H1 (cell line): Measurements from ENCODE around the gene TSC2. TPM values are rescaled to one million over a fixed set of nuclear protein-coding genes. Genes with fewer than 3 reads are reported as not detected.

ENCODE experiments used
- CTCF ChIA-PET: fragments of 300-600 bp; sonication (Branson Sonifier 250); formaldehyde crosslinking; loops from one replicate; lab custom pipeline; 2021; ENCODE audit not compliant: partially characterized antibody; lab: Charles Lee
- POLR2A ChIA-PET: fragments of 300-600 bp; sonication (Branson Sonifier 250); formaldehyde crosslinking; loops from one replicate; lab custom pipeline; 2021; ENCODE audit warnings: inconsistent platforms; ENCODE audit not compliant: partially characterized antibody; lab: Charles Lee
- DNase-seq, 2 experiments: peaks; one replicate each; pipeline versions ENCODE4 v3.0.0 to v3.0.0-alpha.2; 2010 to 2022; ENCODE audit warnings: low spot score in 2 of 2, low read depth in 1 of 2, mixed read lengths in 1 of 2
- FAIRE-seq: peaks from 2 replicates; lab custom pipeline; 2011; peaks lifted over from hg19 to GRCh38; lab: Jason Lieb, UNC
- H2AFZ ChIP-seq: 2 replicates; pipeline ENCODE4 v1.8.1; 2012; ENCODE audit warnings: low read length, inconsistent platforms
- H2AK5ac ChIP-seq: 2 replicates; pipeline ENCODE4 v1.6.1; 2013; ENCODE audit warnings: low read depth, low read length
- H2BK120ac ChIP-seq: replicated peaks from 2 replicates; pipeline ENCODE3; 2013; ENCODE audit warnings: low read depth, low read length, inconsistent platforms
- H2BK12ac ChIP-seq: 2 replicates; pipeline ENCODE4 v1.6.1; 2013; ENCODE audit warnings: low read depth, low read length
- H2BK15ac ChIP-seq: 2 replicates; pipeline ENCODE4 v1.6.1; 2013; ENCODE audit warnings: low read length
- H2BK20ac ChIP-seq: 2 replicates; pipeline ENCODE4 v1.6.1; 2013; ENCODE audit warnings: low read length
- H2BK5ac ChIP-seq: 2 replicates; pipeline ENCODE4 v1.6.1; 2013; ENCODE audit warnings: low read depth, low read length
- H3K14ac ChIP-seq: 2 replicates; pipeline ENCODE4 v1.6.1; 2013; ENCODE audit warnings: inconsistent platforms; ENCODE audit not compliant: insufficient read length
- H3K18ac ChIP-seq: 2 replicates; pipeline ENCODE4 v1.6.1; 2013; ENCODE audit warnings: low read length; ENCODE audit errors: extremely low read depth
- H3K23ac ChIP-seq: 2 replicates; pipeline ENCODE4 v1.6.1; 2013; ENCODE audit warnings: inconsistent platforms; ENCODE audit not compliant: insufficient read length
- H3K23me2 ChIP-seq: 2 replicates; pipeline ENCODE4 v1.6.1; 2013; ENCODE audit warnings: low read depth, low read length
- H3K27ac ChIP-seq: 2 replicates; pipeline ENCODE4 v1.6.1; 2011; ENCODE audit warnings: low read depth, low read length, inconsistent platforms
- H3K27me3 ChIP-seq, 4 experiments: replicated peaks in 1 of 4; 1 replicate in 1 of 4; 2 replicates in 3 of 4; pipeline versions ENCODE4 v1.6.1 to v1.8.1; 2011 to 2013; ENCODE audit warnings: low read length in 3 of 4, mild to moderate bottlenecking in 3 of 4, inconsistent platforms in 2 of 4, mixed read lengths in 2 of 4, moderate library complexity in 1 of 4; ENCODE audit not compliant: control insufficient read depth in 3 of 4, insufficient read depth in 3 of 4; ENCODE audit errors: extremely low read depth in 1 of 4
- H3K36me3 ChIP-seq, 4 experiments: 2 replicates each; pipeline versions ENCODE4 v1.6.1 to v1.8.1; 2011 to 2013; ENCODE audit warnings: mild to moderate bottlenecking in 4 of 4, low read length in 3 of 4, moderate library complexity in 2 of 4, control low read depth in 1 of 4, inconsistent platforms in 1 of 4; ENCODE audit not compliant: insufficient read depth in 4 of 4, control insufficient read depth in 2 of 4
- H3K4ac ChIP-seq: replicated peaks from 2 replicates; pipeline ENCODE3; 2013; ENCODE audit warnings: low read length, low read depth, mixed read lengths, inconsistent platforms; ENCODE audit not compliant: insufficient read length
- H3K4me1 ChIP-seq, 4 experiments: replicated peaks in 1 of 4; 1 replicate in 1 of 4; 2 replicates in 3 of 4; pipeline versions ENCODE4 v1.6.1 to v1.8.1; 2011 to 2013; ENCODE audit warnings: low read length in 3 of 4, inconsistent platforms in 2 of 4, mixed read lengths in 1 of 4; ENCODE audit not compliant: insufficient read depth in 4 of 4, control insufficient read depth in 3 of 4
- H3K4me2 ChIP-seq, 2 experiments: 2 replicates each; pipeline versions ENCODE4 v1.6.1 to v1.8.1; 2011 to 2013; ENCODE audit warnings: low read depth in 2 of 2, low read length in 2 of 2, control low read depth in 1 of 2, inconsistent platforms in 1 of 2, mild to moderate bottlenecking in 1 of 2; ENCODE audit not compliant: insufficient read depth in 1 of 2
- H3K4me3 ChIP-seq, 4 experiments: fragments of 200-600, 300-600 bp in 1 of 4; sonication (generic), shearing (Covaris generic), sonication (Bioruptor Twin) in 1 of 4; 2 replicates each; pipeline versions ENCODE4 v1.5.1 to v1.8.1; 2011 to 2016; ENCODE audit warnings: low read length in 4 of 4, low read depth in 3 of 4, control low read depth in 2 of 4, inconsistent platforms in 2 of 4, mild to moderate bottlenecking in 2 of 4, mixed read lengths in 1 of 4, moderate library complexity in 1 of 4; ENCODE audit not compliant: insufficient read depth in 2 of 4; ENCODE audit errors: extremely low read depth in 1 of 4
- H3K56ac ChIP-seq: replicated peaks from 2 replicates; pipeline ENCODE3; 2013; ENCODE audit warnings: low read depth, mild to moderate bottlenecking, mixed read lengths, low read length, inconsistent platforms; ENCODE audit not compliant: insufficient read length
- H3K79me1 ChIP-seq: 2 replicates; pipeline ENCODE4 v1.6.1; 2013; ENCODE audit warnings: low read depth, low read length, control low read depth
- H3K79me2 ChIP-seq, 2 experiments: 2 replicates each; pipeline versions ENCODE4 v1.6.1 to v1.8.1; 2012 to 2013; ENCODE audit warnings: low read length in 2 of 2, mild to moderate bottlenecking in 2 of 2, inconsistent platforms in 1 of 2; ENCODE audit not compliant: insufficient read depth in 2 of 2, control insufficient read depth in 1 of 2
- H3K9ac ChIP-seq, 4 experiments: replicated peaks in 1 of 4; 1 replicate in 1 of 4; 2 replicates in 3 of 4; pipeline versions ENCODE4 v1.6.1 to v1.8.1; 2011 to 2013; ENCODE audit warnings: low read depth in 3 of 4, low read length in 3 of 4, control low read depth in 2 of 4, mild to moderate bottlenecking in 2 of 4, moderate library complexity in 2 of 4, inconsistent platforms in 1 of 4; ENCODE audit errors: extremely low read depth in 1 of 4
- H3K9me3 ChIP-seq, 2 experiments: 2 replicates each; pipeline versions ENCODE4 v1.6.1 to v1.8.1; 2012 to 2013; ENCODE audit warnings: mild to moderate bottlenecking in 2 of 2, moderate library complexity in 2 of 2, control low read depth in 1 of 2, inconsistent platforms in 1 of 2, low read depth in 1 of 2, low read length in 1 of 2, mixed read lengths in 1 of 2; ENCODE audit not compliant: insufficient read depth in 2 of 2
- H4K20me1 ChIP-seq, 2 experiments: replicated peaks in 1 of 2; 2 replicates each; pipeline versions ENCODE3 to v1.8.1; 2011 to 2013; ENCODE audit warnings: inconsistent platforms in 2 of 2, low read length in 2 of 2, mild to moderate bottlenecking in 1 of 2; ENCODE audit not compliant: insufficient read depth in 2 of 2, control insufficient read depth in 1 of 2
- H4K5ac ChIP-seq: 2 replicates; pipeline ENCODE4 v1.6.1; 2013; ENCODE audit warnings: low read length, low read depth, mixed read lengths, inconsistent platforms; ENCODE audit not compliant: insufficient read length
- H4K8ac ChIP-seq: 2 replicates; pipeline ENCODE4 v1.8.0; 2013; ENCODE audit warnings: mild to moderate bottlenecking, moderate library complexity, low read length, inconsistent platforms; ENCODE audit not compliant: insufficient read depth; ENCODE audit errors: extremely low read depth
- H4K91ac ChIP-seq: replicated peaks from 2 replicates; pipeline ENCODE3; 2013; ENCODE audit warnings: low read length, mixed read lengths, inconsistent platforms; ENCODE audit not compliant: insufficient read length
- EP300 ChIP-seq, 2 experiments: IDR thresholded peaks; 1 replicate in 1 of 2; 2 replicates in 1 of 2; pipeline ENCODE4 v1.6.1; 2011 to 2012; ENCODE audit warnings: low read depth in 2 of 2, low read length in 2 of 2, mild to moderate bottlenecking in 2 of 2, borderline replicate concordance in 1 of 2, inconsistent platforms in 1 of 2, moderate library complexity in 1 of 2
- PHF8 ChIP-seq: fragments of 200-600 bp; sonication (generic); conservative IDR thresholded peaks from 2 replicates; pipeline ENCODE4 v1.7.1; 2012; ENCODE audit warnings: low read depth, mild to moderate bottlenecking, inconsistent platforms, low read length, moderate library complexity
- POLR2A ChIP-seq, 2 experiments: IDR thresholded peaks; 1 replicate in 1 of 2; 2 replicates in 1 of 2; pipeline ENCODE4 v1.6.1; 2011; ENCODE audit warnings: low read depth in 2 of 2, low read length in 2 of 2, mild to moderate bottlenecking in 2 of 2; ENCODE audit errors: control extremely low read depth in 1 of 2
- SP4 ChIP-seq: IDR thresholded peaks from 2 replicates; pipeline ENCODE4 v1.6.1; 2012; ENCODE audit warnings: low read length, inconsistent platforms
- WGBS, 2 experiments: shearing (Covaris generic) in 1 of 2; methylation state at CpG; one replicate each; pipeline versions ENCODE4 v1.1.6 to v1.1.7; 2013 to 2015; ENCODE audit warnings: low lambda C conversion rate in 2 of 2, mixed read lengths in 2 of 2, inconsistent platforms in 1 of 2, low coverage in 1 of 2, missing lambda C conversion rate in 1 of 2; ENCODE audit not compliant: insufficient replicate concordance in 2 of 2, insufficient coverage in 1 of 2, insufficient read length in 1 of 2; ENCODE audit errors: extremely low coverage in 1 of 2, missing lambda C conversion rate in 1 of 2; 5-methylcytosine and 5-hydroxymethylcytosine counted together
- polyA plus RNA-seq, 7 experiments: library from polyadenylated mRNA; depleted of rRNA in 3 of 7; stranded (reverse) in 5 of 7; unstranded in 2 of 7; fragments of >200 nt in 5 of 7; fragments of 200-250 nt in 2 of 7; gene quantifications; 1 replicate in 5 of 7; 2 replicates in 1 of 7; 4 replicates in 1 of 7; pipeline versions ENCODE4 v1.2.1 to v1.2.3, GENCODE V29; 2011 to 2013; ENCODE audit warnings: missing spikeins in 2 of 7, mixed read lengths in 2 of 7
- total RNA-seq: library from RNA; stranded (reverse); fragmentation: NEBNext Ultra II Directional; extraction: Animal tissue kit (Norgen Biotek cat#: 25700); gene quantifications from 2 replicates; pipeline ENCODE4 v1.2.1, GENCODE V29; 2021

Gene TSC2
- total and polyA plus RNA-seq, 2 of the 8 experiments (the other 6 are each of a cell fraction or from before 2014, with no cell fraction given) = 65.9 to 96.6 TPM

DNA sequence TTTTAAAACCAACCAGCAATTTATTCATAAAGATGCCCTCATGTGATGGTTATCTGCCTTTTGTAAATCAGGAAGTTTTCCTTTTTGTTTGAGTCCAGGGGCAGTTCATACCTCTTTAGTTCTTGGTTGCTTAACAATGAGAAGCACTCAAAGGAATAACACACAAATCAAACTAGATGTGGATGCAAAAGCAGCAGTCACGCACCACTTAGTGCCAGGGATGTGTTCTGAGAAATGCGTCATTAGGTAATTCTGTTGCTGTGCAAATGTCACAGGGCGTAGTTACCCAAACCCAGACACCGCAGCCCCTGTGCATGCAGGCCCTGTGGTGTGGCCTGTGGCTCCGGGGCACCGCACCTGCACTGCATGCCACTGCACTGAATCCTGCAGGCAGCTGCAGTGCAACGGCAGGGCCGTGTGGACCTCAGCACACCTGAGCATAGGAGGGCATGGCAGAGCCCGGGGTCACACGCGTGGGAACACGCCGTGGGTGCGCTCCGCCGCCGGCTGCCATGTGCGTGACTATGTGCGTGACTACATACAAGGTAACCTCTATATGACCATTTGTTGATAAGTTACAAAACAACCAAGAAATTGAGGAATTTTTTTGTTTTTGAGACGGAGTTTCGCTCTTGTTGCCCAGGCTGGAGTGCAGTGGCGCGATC is 48.3 kb downstream of the TSC2 start:
- FAIRE-seq (no peak), DNase-seq (no peak)
- Histone ChIP-seq H4K20me1 (peaks cover 5 to 14% of the 10 kb centered on the region in 2 experiments), H3K9ac (no peak overlapping the region), H3K4me2 (no peak overlapping the region), H4K8ac (no peak overlapping the region), H2AFZ (no peak overlapping the region), H4K91ac (no peak overlapping the region), H3K4me3 (no peak overlapping the region), H3K79me1 (no peaks in the 10 kb centered on the region), H3K9me3 (no peaks in the 10 kb centered on the region), H3K23ac (no peak overlapping the region), H2BK120ac (no peak overlapping the region), H3K18ac (no peak overlapping the region), H3K27me3 (no peaks in the 10 kb centered on the region), H4K5ac (no peak overlapping the region), H3K4ac (no peak overlapping the region), H3K27ac (no peak overlapping the region), H3K56ac (no peak overlapping the region), H3K14ac (no peak overlapping the region), H3K79me2 (no peaks in the 10 kb centered on the region), H3K36me3 (peaks cover 0 to 10% (median 2%) of the 10 kb centered on the region in 4 experiments; a peak in 4 of 8 replicates), H2BK12ac (no peak overlapping the region), H2BK20ac (no peak overlapping the region), H3K23me2 (peaks cover 4% of the 10 kb centered on the region; the same call in 1 of the 2 replicates), H3K4me1 (peaks cover 0 to 7% (median 4%) of the 10 kb centered on the region in 4 experiments; a peak in 4 of 7 replicates), H2BK5ac (no peak overlapping the region), H2BK15ac (no peak overlapping the region), H2AK5ac (no peak overlapping the region)
- 95% methylated on average over 23 of the region's 23 CpGs; no CpG with 5 or more reads in 1 of the 2 experiments for WGBS, 2 experiments
- CTCF ChIA-PET = interaction anchor here (1.1 to 1.6 kb wide), 2 partner anchors 44 to 73 kb away, joined by 3 to 5 read pairs; no protein-coding TSS in a partner anchor
- POLR2A ChIA-PET = no interaction called here
- TF ChIP-seq PHF8 (no peak), POLR2A (IDR thresholded peaks at IDR 0.05; ENCODE audit: control extremely low read depth in 1 of 2, low read depth in 2 of 2, low read length in 2 of 2) (no peak), SP4 (no peak), EP300 (IDR thresholded peaks at IDR 0.05; ENCODE audit: borderline replicate concordance in 1 of 2, low read depth in 2 of 2, low read length in 2 of 2) (no peak)
